ENCODE results near the gene PTGFRN.

DNA sequence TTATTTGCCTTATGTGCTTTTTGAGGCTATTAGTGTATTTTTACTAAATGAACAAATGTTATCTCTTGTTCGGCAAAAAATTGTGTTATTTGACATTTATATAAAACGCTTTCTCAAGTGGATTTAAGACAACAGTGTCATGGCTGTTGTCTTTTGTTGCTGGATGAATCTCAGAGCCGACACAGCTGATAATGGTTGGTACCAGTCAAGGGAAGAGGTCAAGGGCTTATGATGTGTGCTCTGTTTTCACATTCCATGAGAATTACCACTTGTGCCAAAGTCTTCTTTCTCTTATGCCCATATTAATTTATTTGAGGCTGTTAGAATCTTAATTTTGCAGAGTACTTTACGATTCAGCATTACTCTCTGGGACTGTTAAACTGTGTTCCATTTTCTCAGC is 74.0 kb downstream of the PTGFRN start:
- TF ChIP-seq, protein P1, sequence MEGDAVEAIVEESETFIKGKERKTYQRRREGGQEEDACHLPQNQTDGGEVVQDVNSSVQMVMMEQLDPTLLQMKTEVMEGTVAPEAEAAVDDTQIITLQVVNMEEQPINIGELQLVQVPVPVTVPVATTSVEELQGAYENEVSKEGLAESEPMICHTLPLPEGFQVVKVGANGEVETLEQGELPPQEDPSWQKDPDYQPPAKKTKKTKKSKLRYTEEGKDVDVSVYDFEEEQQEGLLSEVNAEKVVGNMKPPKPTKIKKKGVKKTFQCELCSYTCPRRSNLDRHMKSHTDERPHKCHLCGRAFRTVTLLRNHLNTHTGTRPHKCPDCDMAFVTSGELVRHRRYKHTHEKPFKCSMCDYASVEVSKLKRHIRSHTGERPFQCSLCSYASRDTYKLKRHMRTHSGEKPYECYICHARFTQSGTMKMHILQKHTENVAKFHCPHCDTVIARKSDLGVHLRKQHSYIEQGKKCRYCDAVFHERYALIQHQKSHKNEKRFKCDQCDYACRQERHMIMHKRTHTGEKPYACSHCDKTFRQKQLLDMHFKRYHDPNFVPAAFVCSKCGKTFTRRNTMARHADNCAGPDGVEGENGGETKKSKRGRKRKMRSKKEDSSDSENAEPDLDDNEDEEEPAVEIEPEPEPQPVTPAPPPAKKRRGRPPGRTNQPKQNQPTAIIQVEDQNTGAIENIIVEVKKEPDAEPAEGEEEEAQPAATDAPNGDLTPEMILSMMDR (IDR thresholded peaks at IDR 0.05): no peak
- TF ChIP-seq POLR2A (IDR thresholded peaks at IDR 0.05) (no peak), EP300 (IDR thresholded peaks at IDR 0.05) (no peak)
